ENCODE results near the gene PI4K2A.
"Not testable (repeated sequence)": the region's sequence is repeated elsewhere in the genome, so short reads cannot be mapped to it uniquely, and the experiment has no call there.

Gene PI4K2A

GRCh38 chr10:97631098-97631497 is 9.4 kb upstream of the PI4K2A start:
- in situ Hi-C loops (cut with MboI; ENCODE audit: low sequenced_read_pairs): no loop called here

DNA sequence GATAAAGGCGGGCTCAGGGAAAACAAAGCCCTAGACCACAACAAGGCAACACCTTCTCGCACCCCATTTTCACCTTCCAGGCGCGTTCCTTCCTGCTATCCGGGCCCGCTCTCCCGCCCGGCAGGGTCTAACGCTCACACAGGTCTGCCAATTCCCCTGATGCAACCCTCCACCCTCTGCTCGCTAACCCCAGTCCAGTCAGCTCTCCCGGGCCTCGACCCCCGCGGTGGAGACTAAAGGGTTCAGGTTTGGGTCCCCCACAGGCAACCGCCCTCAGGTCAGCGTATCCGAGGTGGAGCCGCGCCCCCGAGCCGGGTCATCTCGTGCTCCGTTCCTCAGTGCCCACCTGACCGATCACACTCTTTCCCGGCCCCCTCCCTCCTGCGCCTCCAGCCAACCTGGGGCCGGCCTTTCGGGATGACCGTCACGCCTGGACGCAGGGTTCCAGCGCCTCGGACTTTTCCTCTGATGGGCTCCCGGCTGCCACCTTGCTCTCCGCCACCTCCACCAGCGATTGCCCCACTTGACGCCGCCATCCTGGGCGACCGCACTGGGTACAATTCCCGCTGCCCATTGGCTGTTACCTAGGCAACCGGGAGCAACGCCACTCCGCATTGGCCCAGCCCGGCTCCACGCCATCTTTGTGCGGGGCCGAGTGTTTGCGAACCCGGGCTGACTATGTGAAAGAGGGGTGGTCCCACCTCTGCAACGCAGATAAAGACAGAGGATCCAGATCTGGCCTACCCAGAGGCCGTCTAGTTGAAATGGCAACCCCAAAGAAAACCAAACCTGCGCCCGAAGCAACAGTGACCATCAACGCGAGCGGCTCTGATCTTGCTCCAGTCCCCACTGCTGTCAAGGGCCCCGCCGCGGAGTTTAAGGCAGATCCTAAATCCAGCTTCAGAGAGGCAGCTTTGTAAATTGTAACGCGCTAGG is 7.3 kb upstream of the PI4K2A start, which contains the start of gene MORN4:
Gene MORN4 (minus strand): TSS at position 552 of the 936 bp plus-strand sequence. CDS start 13,847 bp downstream, outside the sequence.
- in situ Hi-C loops (cut with MboI; ENCODE audit: low sequenced_read_pairs): no loop called here

DNA sequence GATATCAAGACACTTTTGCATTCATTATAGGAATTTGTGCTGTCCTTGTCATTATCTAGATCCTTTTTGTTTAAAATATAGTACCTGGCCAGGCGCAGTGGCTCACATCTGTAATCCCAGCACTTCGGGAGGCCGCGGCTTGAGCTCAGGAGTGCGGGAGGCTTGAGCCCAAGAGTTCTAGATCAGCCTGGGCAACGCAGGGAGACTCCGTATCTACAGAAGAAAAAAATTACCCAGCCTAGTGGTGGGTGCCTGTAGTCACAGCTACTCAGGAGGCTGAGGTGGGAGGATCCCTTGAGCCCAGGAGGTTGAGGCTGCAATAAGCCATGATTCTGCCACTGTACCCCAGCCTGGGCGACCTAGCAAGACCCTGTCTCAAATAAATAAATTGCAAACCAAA is 6.5 kb upstream of the PI4K2A start:
- in situ Hi-C loops (cut with MboI; ENCODE audit: low sequenced_read_pairs): no loop called here

- in situ Hi-C loops (cut with MboI; ENCODE audit: low sequenced_read_pairs): no loop called here
Measured at GRCh38 chr10:97635577-97635976, 4.9 kb upstream of the PI4K2A start.

- in situ Hi-C loops (cut with MboI; ENCODE audit: low sequenced_read_pairs): not testable (repeated sequence)
Measured at GRCh38 chr10:97639090-97639489, 1.4 kb upstream of the PI4K2A start.

- in situ Hi-C loops (cut with MboI; ENCODE audit: low sequenced_read_pairs): no loop called here
Measured at GRCh38 chr10:97640868-97641811, 669 bp downstream of the PI4K2A start.

DNA sequence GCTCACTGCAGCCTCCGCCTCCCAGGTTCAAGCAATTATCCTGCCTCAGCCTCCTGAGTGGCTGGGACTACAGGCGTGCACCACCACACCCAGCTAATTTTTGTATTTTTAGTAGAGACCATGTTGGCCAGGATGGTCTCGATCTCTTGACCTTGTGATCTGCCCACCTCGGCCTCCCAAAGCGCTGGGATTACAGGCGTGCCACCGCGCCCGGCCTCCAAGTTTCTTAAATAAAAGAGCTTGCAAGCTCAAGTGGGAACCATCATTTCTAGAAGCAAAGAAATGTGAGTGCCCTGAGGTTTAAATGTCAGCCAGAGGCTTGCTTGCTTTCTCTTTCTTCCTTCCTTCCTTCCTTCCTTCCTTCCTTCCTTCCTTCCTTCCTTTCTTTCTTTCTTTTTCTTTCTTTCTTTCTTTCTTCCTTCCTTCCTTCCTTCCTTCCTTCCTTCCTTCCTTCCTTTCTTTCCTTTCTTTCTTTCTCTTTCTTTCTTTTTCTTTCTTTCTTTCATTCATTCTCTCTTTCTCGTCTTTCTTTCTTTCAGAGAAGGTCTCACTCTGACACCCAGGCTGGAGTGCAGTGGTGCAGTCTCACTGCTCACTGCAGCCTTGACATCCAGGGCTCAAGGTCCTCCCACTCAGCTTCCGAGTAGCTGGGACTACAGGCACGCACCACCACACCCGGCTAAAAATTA is 2.1 kb downstream of the PI4K2A start:
- in situ Hi-C loops (cut with MboI; ENCODE audit: low sequenced_read_pairs): not testable (repeated sequence)

DNA sequence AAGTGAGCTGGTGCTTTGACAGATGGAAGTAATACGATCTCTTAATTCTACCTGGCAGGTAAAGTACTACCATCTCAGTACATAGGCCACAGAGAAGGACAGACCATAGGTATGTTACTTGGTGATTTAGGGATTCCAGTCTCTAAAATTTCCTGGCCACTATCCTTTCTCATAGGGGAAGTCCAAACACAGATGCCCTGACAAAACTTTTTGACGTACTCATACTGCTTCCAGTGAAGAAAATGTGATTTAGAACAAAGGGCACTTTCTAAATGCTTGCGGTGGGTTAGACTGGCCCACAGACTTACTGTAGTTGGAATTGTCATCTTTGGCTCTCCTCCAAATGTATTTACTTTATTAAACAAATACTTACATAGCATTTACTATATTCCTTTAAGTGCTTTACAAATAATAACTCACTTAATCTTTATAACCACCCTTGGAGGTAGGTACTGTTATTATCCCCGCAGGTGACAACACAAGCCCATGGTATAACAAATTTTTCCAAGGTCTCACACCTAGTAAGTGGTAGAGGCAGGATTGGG is 3.0 kb downstream of the PI4K2A start:
- in situ Hi-C loops (cut with MboI; ENCODE audit: low sequenced_read_pairs): no loop called here

DNA sequence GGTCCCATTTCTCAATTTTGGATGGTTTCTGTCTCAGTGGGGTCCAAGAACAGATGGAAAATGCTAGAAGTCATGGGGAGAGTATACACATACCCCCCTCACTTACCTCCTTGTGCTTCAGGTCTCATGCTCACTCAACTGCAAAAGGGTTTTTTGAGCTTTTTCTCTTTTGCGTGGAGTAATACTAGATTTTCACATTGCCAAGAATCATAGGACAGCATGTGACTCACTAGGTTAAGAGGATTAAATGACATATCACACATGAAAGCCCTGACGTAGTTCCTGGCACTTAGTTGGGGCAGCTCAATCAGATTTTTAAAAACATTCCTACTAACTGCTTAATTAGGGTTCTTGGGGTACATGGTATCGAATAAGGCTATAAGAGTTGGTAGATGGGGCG is 4.5 kb downstream of the PI4K2A start:
- in situ Hi-C loops (cut with MboI; ENCODE audit: low sequenced_read_pairs): no loop called here

GRCh38 chr10:97647556-97647955 is 7.1 kb downstream of the PI4K2A start:
- in situ Hi-C loops (cut with MboI; ENCODE audit: low sequenced_read_pairs): no loop called here

- in situ Hi-C loops (cut with MboI; ENCODE audit: low sequenced_read_pairs): no loop called here
Measured at GRCh38 chr10:97648562-97649404, 8.3 kb downstream of the PI4K2A start.

GRCh38 chr10:97649405-97649750 is 8.9 kb downstream of the PI4K2A start:
- in situ Hi-C loops (cut with MboI; ENCODE audit: low sequenced_read_pairs): not testable (repeated sequence)

DNA sequence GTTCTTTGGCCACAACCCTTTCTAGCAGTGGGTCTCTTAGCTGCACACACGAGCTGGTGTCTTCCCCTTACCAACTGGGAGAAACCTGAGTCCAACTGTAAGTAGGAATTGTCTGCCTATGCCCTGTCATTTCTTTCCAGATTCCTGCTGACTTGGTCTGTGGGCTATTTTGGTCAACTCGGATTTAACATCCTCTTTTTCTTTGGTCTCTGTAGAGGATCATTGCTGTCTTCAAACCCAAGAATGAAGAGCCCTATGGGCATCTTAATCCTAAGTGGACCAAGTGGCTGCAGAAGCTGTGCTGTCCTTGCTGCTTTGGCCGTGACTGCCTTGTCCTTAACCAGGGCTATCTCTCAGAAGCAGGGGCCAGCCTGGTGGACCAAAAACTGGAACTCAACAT is 10.3 kb downstream of the PI4K2A start:
- in situ Hi-C loops (cut with MboI; ENCODE audit: low sequenced_read_pairs): no loop called here

DNA sequence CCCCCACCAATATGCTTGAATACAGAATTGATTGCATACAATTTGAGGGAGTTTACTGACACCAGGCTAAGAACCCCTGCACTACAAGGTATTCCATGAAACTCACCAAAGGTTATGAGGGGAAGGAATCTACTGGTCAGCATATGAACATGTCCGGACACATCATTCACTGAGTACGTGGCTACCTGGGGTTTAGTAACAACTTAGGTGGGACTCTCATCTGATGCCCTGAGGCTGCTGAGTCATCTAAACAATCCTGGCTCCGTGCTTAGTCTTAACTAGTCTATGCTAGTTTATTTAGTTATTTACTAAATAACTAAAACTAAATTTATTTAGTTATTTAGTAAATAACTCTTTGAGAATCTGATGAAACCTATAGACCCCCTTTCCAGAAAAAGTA is 11.3 kb downstream of the PI4K2A start:
- in situ Hi-C loops (cut with MboI; ENCODE audit: low sequenced_read_pairs): no loop called here

DNA sequence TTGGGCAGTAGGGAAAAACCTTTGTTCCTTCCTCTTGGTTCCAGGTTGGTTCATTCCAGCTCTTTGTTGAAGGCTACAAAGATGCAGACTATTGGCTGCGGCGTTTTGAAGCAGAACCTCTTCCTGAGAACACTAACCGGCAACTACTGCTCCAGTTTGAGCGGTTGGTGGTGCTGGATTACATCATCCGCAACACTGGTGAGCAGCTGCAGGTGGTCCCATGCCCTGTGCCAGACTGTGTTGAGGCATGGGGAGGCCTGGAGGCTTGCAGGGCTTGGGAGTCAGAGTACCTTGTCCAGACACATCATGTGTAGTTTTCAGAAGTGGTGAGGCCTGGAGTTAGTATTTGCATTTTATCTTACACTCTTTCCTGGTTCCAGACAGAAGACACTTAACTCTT is 16.3 kb downstream of the PI4K2A start:
- in situ Hi-C loops (cut with MboI; ENCODE audit: low sequenced_read_pairs): no loop called here

GRCh38 chr10:97659589-97659988 is 19.1 kb downstream of the PI4K2A start:
- in situ Hi-C loops (cut with MboI; ENCODE audit: low sequenced_read_pairs): no loop called here

GRCh38 chr10:97664282-97664850 is 23.9 kb downstream of the PI4K2A start:
- in situ Hi-C loops (cut with MboI; ENCODE audit: low sequenced_read_pairs): no loop called here

- in situ Hi-C loops (cut with MboI; ENCODE audit: low sequenced_read_pairs): no loop called here
Measured at GRCh38 chr10:97666992-97667391, 26.5 kb downstream of the PI4K2A start.

- in situ Hi-C loops (cut with MboI; ENCODE audit: low sequenced_read_pairs): no loop called here
Measured at GRCh38 chr10:97667463-97667862, 27.0 kb downstream of the PI4K2A start.

All from HL-60/S4 (cell line).